Esophagus muscularis mucosa (tissue), 4 donors: Measurements from ENCODE around the gene TMED7. TPM values are rescaled to one million over a fixed set of nuclear protein-coding genes. Genes with fewer than 3 reads are reported as not detected.
A peak's percentile ranks its signal among the peaks of the same experiment; 100 is the strongest.

Experiments
- DNase-seq: peaks from one replicate; pipeline ENCODE4 v3.0.0-alpha.2; 2017; ENCODE audit errors: extremely low spot score
- H3K27ac ChIP-seq, 4 donors: fragments of 200-600 bp; sonication (generic); replicated peaks in 1 of 4; 1 replicate in 3 of 4; 2 replicates in 1 of 4; pipeline ENCODE4 v1.5.1; 2016 to 2019; ENCODE audit warnings: mild to moderate bottlenecking in 1 of 4
- H3K27me3 ChIP-seq, 4 donors: fragments of 200-600 bp; sonication (generic); one replicate each; pipeline versions ENCODE4 v1.5.1 to v1.6.0; 2016 to 2019
- H3K36me3 ChIP-seq, 4 donors: fragments of 200-600 bp; sonication (generic); one replicate each; pipeline ENCODE4 v1.5.1; 2016 to 2019
- H3K4me1 ChIP-seq, 4 donors: fragments of 200-600 bp; sonication (generic); one replicate each; pipeline ENCODE4 v1.5.1; 2016 to 2019
- H3K4me3 ChIP-seq, 4 donors: fragments of 200-600 bp; sonication (generic); 1 replicate in 2 of 4; 2 replicates in 2 of 4; pipeline ENCODE4 v1.5.1; 2016 to 2019; ENCODE audit warnings: mild to moderate bottlenecking in 4 of 4, moderate library complexity in 1 of 4
- H3K9me3 ChIP-seq, 4 donors: fragments of 200-600 bp; sonication (generic); 1 replicate in 3 of 4; 2 replicates in 1 of 4; pipeline ENCODE4 v1.5.1; 2016 to 2019
- CTCF ChIP-seq, 3 experiments: fragments of 200-600 bp in 2 of 3; fragments of 450-650 bp in 1 of 3; sonication (generic) in 2 of 3; IDR thresholded peaks; one replicate each; pipeline ENCODE4 v1.5.1; 2017 to 2019; ENCODE audit warnings: antibody characterized with exemption in 3 of 3, mild to moderate bottlenecking in 2 of 3, moderate library complexity in 1 of 3
- EP300 ChIP-seq: sonication (generic); formaldehyde crosslinking; IDR thresholded peaks from one replicate; pipeline ENCODE4 v1.6.1; 2017; ENCODE audit warnings: antibody characterized with exemption
- POLR2A ChIP-seq: fragments of 450-650 bp; IDR thresholded peaks from one replicate; pipeline ENCODE4 v1.6.1; 2017; ENCODE audit warnings: antibody characterized with exemption, moderate library complexity, mild to moderate bottlenecking, low read depth
- POLR2AphosphoS5 ChIP-seq, 2 donors: sonication (generic); formaldehyde crosslinking; IDR thresholded peaks; one replicate each; pipeline ENCODE4 v1.6.1; 2017; ENCODE audit warnings: antibody characterized with exemption in 2 of 2
- WGBS: methylation state at CpG from one replicate; pipeline ENCODE4 v1.1.5; 2018; 5-methylcytosine and 5-hydroxymethylcytosine counted together
- intact Hi-C: fragments of 100-400 bp; cut with DNase I; formaldehyde crosslinking; loops from one replicate; pipeline ENCODE4 v1.15.1; 2023
- total RNA-seq, 4 donors: library from RNA; depleted of rRNA; stranded (reverse); fragments of >200 nt; gene quantifications; one replicate each; pipeline versions ENCODE4 v1.1.0 to v1.2.1, GENCODE V29; 2016

TMED7 gene
- total RNA-seq, 4 donors from 2014 or later = 86.8 to 183 (median 136) TPM

DNA sequence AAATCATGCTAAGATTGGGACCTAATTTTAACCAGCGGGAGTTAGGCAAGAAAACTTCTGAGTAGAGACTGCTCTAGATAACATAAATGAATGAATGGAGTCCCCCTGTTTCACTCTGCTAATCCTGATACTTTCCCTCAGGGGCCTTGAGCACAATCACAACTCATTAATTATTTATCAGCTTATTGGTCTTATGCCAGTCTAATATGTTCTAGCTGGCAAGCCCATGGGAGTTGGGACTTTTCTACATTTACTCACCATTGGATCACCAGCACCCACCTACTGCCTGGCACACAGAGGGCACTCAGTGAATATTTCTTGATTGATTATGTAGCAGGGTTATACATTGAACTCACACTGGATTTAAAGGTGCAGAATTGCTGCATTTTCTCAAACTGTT is 13.5 kb upstream of the TMED7 start:
- no peak for DNase-seq
- H3K4me3 ChIP-seq = no peak overlapping the region
- H3K4me1 ChIP-seq = peaks cover 1 to 3% (median 2%) of the 10 kb centered on the region in 4 donors
- WGBS = 96% methylated on average over 1 of the region's 1 CpG
- intact Hi-C loops = no loop called here
- no peaks in the 10 kb centered on the region for H3K9me3 ChIP-seq
- no peak for TF ChIP-seq POLR2A
- TF ChIP-seq CTCF (IDR thresholded peaks at IDR 0.05) = no peak
- no peak for TF ChIP-seq POLR2AphosphoS5 (IDR thresholded peaks at IDR 0.05)
- no peak for TF ChIP-seq EP300
- H3K27ac ChIP-seq = no peak overlapping the region
- no peaks in the 10 kb centered on the region for H3K36me3 ChIP-seq
- no peaks in the 10 kb centered on the region for H3K27me3 ChIP-seq

GRCh38 chr5:115637507-115637906 is 11.7 kb upstream of the TMED7 start:
- WGBS = 82% methylated on average over 4 of the region's 4 CpGs
- intact Hi-C loops = no loop called here
- no peak for DNase-seq
- TF ChIP-seq CTCF (IDR thresholded peaks at IDR 0.05) (no peak), EP300 (no peak), POLR2AphosphoS5 (IDR thresholded peaks at IDR 0.05) (no peak), POLR2A (no peak)
- Histone ChIP-seq H3K27ac (no peak overlapping the region), H3K4me1 (peaks cover 5 to 12% (median 6%) of the 10 kb centered on the region in 4 donors), H3K4me3 (no peak overlapping the region), H3K36me3 (no peaks in the 10 kb centered on the region), H3K9me3 (no peaks in the 10 kb centered on the region), H3K27me3 (no peaks in the 10 kb centered on the region)

- H3K9me3 ChIP-seq = no peaks in the 10 kb centered on the region
- H3K4me1 ChIP-seq = peaks cover 5 to 12% (median 6%) of the 10 kb centered on the region in 4 donors
- no peak overlapping the region for H3K4me3 ChIP-seq
- TF ChIP-seq POLR2AphosphoS5 (IDR thresholded peaks at IDR 0.05) (no peak), POLR2A (no peak), EP300 (no peak), CTCF (IDR thresholded peaks at IDR 0.05) (no peak)
- no peak overlapping the region for H3K27ac ChIP-seq
- intact Hi-C loops = no loop called here
- no peak for DNase-seq
- H3K36me3 ChIP-seq = no peaks in the 10 kb centered on the region
- no peaks in the 10 kb centered on the region for H3K27me3 ChIP-seq
- 64% methylated on average over 1 of the region's 1 CpG for WGBS
These were observed 10.2 kb upstream of the TMED7 start for GRCh38 chr5:115636008-115636407.

GRCh38 chr5:115634343-115635132 is 8.7 kb upstream of the TMED7 start:
- Histone ChIP-seq H3K36me3 (no peaks in the 10 kb centered on the region), H3K27me3 (no peaks in the 10 kb centered on the region), H3K27ac (peak overlapping the region; percentile 32 to 65 (median 56)), H3K4me1 (peaks cover 5 to 12% (median 6%) of the 10 kb centered on the region in 4 donors), H3K4me3 (peak overlapping the region; percentile 15 to 45 (median 40)), H3K9me3 (no peaks in the 10 kb centered on the region)
- intact Hi-C loops = loop anchor here (2.0 to 5.0 kb wide), 2 partner anchors 204 to 443 kb away; no protein-coding TSS in a partner anchor
- TF ChIP-seq CTCF (IDR thresholded peaks at IDR 0.05) (peak; percentile 83 to 91 (median 90)), POLR2AphosphoS5 (IDR thresholded peaks at IDR 0.05) (peak in 1 of 2 donors; percentile 51), POLR2A (no peak)
- peak; percentile 97 for DNase-seq
- 9% methylated on average over 8 of the region's 8 CpGs for WGBS
